ENCODE measurements around the gene PGA4.

- TF ChIP-seq OSR1 (CRISPR knock-in tag; IDR thresholded peaks at IDR 0.05) = no peak
- TF ChIP-seq TSHZ2 (CRISPR knock-in tag; IDR thresholded peaks at IDR 0.05) = no peak
- no peak for TF ChIP-seq SNAI2 (CRISPR knock-in tag; IDR thresholded peaks at IDR 0.05)
- TF ChIP-seq, protein P1, sequence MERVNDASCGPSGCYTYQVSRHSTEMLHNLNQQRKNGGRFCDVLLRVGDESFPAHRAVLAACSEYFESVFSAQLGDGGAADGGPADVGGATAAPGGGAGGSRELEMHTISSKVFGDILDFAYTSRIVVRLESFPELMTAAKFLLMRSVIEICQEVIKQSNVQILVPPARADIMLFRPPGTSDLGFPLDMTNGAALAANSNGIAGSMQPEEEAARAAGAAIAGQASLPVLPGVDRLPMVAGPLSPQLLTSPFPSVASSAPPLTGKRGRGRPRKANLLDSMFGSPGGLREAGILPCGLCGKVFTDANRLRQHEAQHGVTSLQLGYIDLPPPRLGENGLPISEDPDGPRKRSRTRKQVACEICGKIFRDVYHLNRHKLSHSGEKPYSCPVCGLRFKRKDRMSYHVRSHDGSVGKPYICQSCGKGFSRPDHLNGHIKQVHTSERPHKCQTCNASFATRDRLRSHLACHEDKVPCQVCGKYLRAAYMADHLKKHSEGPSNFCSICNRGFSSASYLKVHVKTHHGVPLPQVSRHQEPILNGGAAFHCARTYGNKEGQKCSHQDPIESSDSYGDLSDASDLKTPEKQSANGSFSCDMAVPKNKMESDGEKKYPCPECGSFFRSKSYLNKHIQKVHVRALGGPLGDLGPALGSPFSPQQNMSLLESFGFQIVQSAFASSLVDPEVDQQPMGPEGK (CRISPR knock-in tag; IDR thresholded peaks at IDR 0.05; ENCODE audit: borderline replicate concordance) = no peak
- TF ChIP-seq CSDC2 (CRISPR knock-in tag; IDR thresholded peaks at IDR 0.05) = no peak
- TF ChIP-seq, protein P2, sequence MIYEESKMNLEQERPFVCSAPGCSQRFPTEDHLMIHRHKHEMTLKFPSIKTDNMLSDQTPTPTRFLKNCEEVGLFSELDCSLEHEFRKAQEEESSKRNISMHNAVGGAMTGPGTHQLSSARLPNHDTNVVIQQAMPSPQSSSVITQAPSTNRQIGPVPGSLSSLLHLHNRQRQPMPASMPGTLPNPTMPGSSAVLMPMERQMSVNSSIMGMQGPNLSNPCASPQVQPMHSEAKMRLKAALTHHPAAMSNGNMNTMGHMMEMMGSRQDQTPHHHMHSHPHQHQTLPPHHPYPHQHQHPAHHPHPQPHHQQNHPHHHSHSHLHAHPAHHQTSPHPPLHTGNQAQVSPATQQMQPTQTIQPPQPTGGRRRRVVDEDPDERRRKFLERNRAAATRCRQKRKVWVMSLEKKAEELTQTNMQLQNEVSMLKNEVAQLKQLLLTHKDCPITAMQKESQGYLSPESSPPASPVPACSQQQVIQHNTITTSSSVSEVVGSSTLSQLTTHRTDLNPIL (CRISPR knock-in tag; IDR thresholded peaks at IDR 0.05; ENCODE audit: low read depth) = no peak
- TF ChIP-seq ZFP3 (CRISPR knock-in tag; IDR thresholded peaks at IDR 0.05) = no peak
- TF ChIP-seq ZNF8 (CRISPR knock-in tag; IDR thresholded peaks at IDR 0.05) = no peak
- TF ChIP-seq ARNTL (CRISPR knock-in tag; IDR thresholded peaks at IDR 0.05; ENCODE audit: borderline replicate concordance, low read depth) = no peak
- no peak for TF ChIP-seq BACH2 (CRISPR knock-in tag; IDR thresholded peaks at IDR 0.05; ENCODE audit: borderline replicate concordance)
Observed at GRCh38 chr11:61254403-61255025, 32.4 kb downstream of the PGA4 start.
